HCT116 (cell line): ENCODE data around the gene KCNK5. TPM values are rescaled to one million over a fixed set of nuclear protein-coding genes. Genes with fewer than 3 reads are reported as not detected.

ENCODE experiments used
- ATAC-seq: fragments of 200-7000 bp; cut with Tn5 transposase; 2 replicates; pipeline ENCODE4 v1.9.1; 2020; ENCODE audit warnings: mild to moderate bottlenecking, moderate library complexity
- BruUV-seq: library from RNA; stranded (reverse); fragments of 400-500 nt; replicated peaks from 2 replicates; lab custom pipeline; 2021; lab: Mats Ljungman, UMichigan
- CTCF ChIA-PET: fragments of 300-600 bp; sonication (Branson Sonifier 250); formaldehyde crosslinking; loops from one replicate; lab custom pipeline; 2021; ENCODE audit warnings: antibody characterized with exemption; lab: Charles Lee
- POLR2A ChIA-PET: fragments of 300-600, 350-600 bp; sonication (Branson Sonifier 250); formaldehyde crosslinking; loops from one replicate; lab custom pipeline; 2021; ENCODE audit warnings: antibody characterized with exemption; lab: Charles Lee
- RAD21 ChIA-PET, 2 experiments: fragments of 300-600 bp; sonication (Branson Sonifier 250); formaldehyde crosslinking; loops; one replicate each; lab custom pipeline; 2023; ENCODE audit warnings: low total read pairs in 2 of 2; ENCODE audit not compliant: uncharacterized antibody in 2 of 2, unreplicated experiment in 2 of 2, low non-redundant PET in 1 of 2; lab: Charles Lee
- DNase-seq: peaks from one replicate; pipeline ENCODE4 v3.0.0-alpha.2; 2010; ENCODE audit warnings: low read depth, low spot score
- H2AFZ ChIP-seq: fragments of 200-600 bp; shearing (Covaris generic), sonication (generic); 2 replicates; pipeline ENCODE4 v1.6.1; 2017; ENCODE audit warnings: low read depth, mixed run types, mixed read lengths, antibody characterized with exemption, low read length; ENCODE audit not compliant: poor library complexity, severe bottlenecking
- H3K27ac ChIP-seq: 2 replicates; pipeline ENCODE4 v1.5.1; 2012; ENCODE audit warnings: low read depth, low read length
- H3K27me3 ChIP-seq: fragments of 200-600 bp; sonication (generic); 2 replicates; pipeline ENCODE4 v1.6.1; 2016; ENCODE audit warnings: mixed run types, low read length, mixed read lengths; ENCODE audit not compliant: insufficient read depth
- H3K36me3 ChIP-seq, 2 experiments: fragments of 200-500 bp in 1 of 2; fragments of 200-600 bp in 1 of 2; sonication (Bioruptor generic) in 1 of 2; sonication (generic) in 1 of 2; 2 replicates each; pipeline versions ENCODE4 v1.5.1 to v1.6.1; 2014 to 2016; ENCODE audit warnings: low read length in 2 of 2, inconsistent platforms in 1 of 2, mixed read lengths in 1 of 2, mixed run types in 1 of 2; ENCODE audit not compliant: insufficient read depth in 2 of 2, control insufficient read depth in 1 of 2
- H3K4me1 ChIP-seq, 2 experiments: fragments of 200-600 bp in 1 of 2; sonication (generic) in 1 of 2; 2 replicates each; pipeline versions ENCODE4 v1.5.1 to v1.6.1; 2012 to 2017; ENCODE audit warnings: low read length in 2 of 2, inconsistent platforms in 1 of 2, mild to moderate bottlenecking in 1 of 2, mixed read lengths in 1 of 2, mixed run types in 1 of 2, moderate library complexity in 1 of 2; ENCODE audit not compliant: insufficient read depth in 2 of 2, control insufficient read depth in 1 of 2
- H3K4me2 ChIP-seq: fragments of 200-600 bp; sonication (generic); 2 replicates; pipeline ENCODE4 v1.6.1; 2017; ENCODE audit warnings: mixed run types, low read length, mixed read lengths
- H3K4me3 ChIP-seq, 2 experiments: fragments of 200-600 bp in 1 of 2; sonication (generic) in 1 of 2; replicated peaks in 1 of 2; 2 replicates each; pipeline ENCODE4 v1.5.1; 2011 to 2016; ENCODE audit warnings: low read length in 2 of 2, control low read depth in 1 of 2, low read depth in 1 of 2, mild to moderate bottlenecking in 1 of 2, mixed read lengths in 1 of 2, mixed run types in 1 of 2
- H3K79me2 ChIP-seq: fragments of 200-600 bp; sonication (generic); 2 replicates; pipeline ENCODE4 v1.6.1; 2017; ENCODE audit warnings: mild to moderate bottlenecking, mixed run types, low read length, moderate library complexity, mixed read lengths; ENCODE audit not compliant: insufficient read depth
- H3K9ac ChIP-seq: fragments of 200-600 bp; sonication (generic); 2 replicates; pipeline ENCODE4 v1.6.1; 2016; ENCODE audit warnings: low read length, mixed read lengths
- H3K9me2 ChIP-seq: fragments of 200-600 bp; sonication (generic), shearing (Covaris generic); 2 replicates; pipeline ENCODE4 v1.6.1; 2017; ENCODE audit warnings: mixed run types, mild to moderate bottlenecking, moderate library complexity; ENCODE audit not compliant: insufficient read depth
- H3K9me3 ChIP-seq, 2 experiments: fragments of 200-500 bp in 1 of 2; fragments of 200-600 bp in 1 of 2; sonication (Bioruptor generic) in 1 of 2; sonication (generic) in 1 of 2; 2 replicates each; pipeline ENCODE4 v1.6.1; 2014 to 2017; ENCODE audit warnings: low read length in 2 of 2, mixed read lengths in 2 of 2, inconsistent platforms in 1 of 2, low read depth in 1 of 2, mild to moderate bottlenecking in 1 of 2, mixed run types in 1 of 2, moderate library complexity in 1 of 2; ENCODE audit not compliant: control insufficient read depth in 1 of 2, insufficient read depth in 1 of 2
- H4K20me1 ChIP-seq: fragments of 200-600 bp; sonication (generic), shearing (Covaris generic); 2 replicates; pipeline ENCODE4 v1.6.1; 2017; ENCODE audit warnings: mixed run types, mild to moderate bottlenecking, moderate library complexity; ENCODE audit not compliant: insufficient read depth
- EGR1 ChIP-seq: IDR thresholded peaks from 2 replicates; pipeline ENCODE4 v1.6.1; 2012; ENCODE audit warnings: low read depth
- FOSL1 ChIP-seq: IDR thresholded peaks from 2 replicates; pipeline ENCODE4 v1.6.1; 2012; ENCODE audit warnings: low read depth
- JUND ChIP-seq: IDR thresholded peaks from 2 replicates; pipeline ENCODE4 v1.6.1; 2012
- POLR2AphosphoS5 ChIP-seq: IDR thresholded peaks from 2 replicates; pipeline ENCODE4 v1.6.1; 2011; ENCODE audit warnings: mild to moderate bottlenecking, low read depth, low read length, moderate library complexity
- SRF ChIP-seq: IDR thresholded peaks from 2 replicates; pipeline ENCODE4 v1.6.1; 2012; ENCODE audit warnings: low read depth
- TCF7L2 ChIP-seq: IDR thresholded peaks from 2 replicates; pipeline ENCODE4 v1.7.0; 2011; ENCODE audit warnings: borderline replicate concordance, inconsistent platforms; ENCODE audit not compliant: insufficient read depth, insufficient read length; ENCODE audit errors: extremely low read depth
- ZNF274 ChIP-seq: fragments of 200-500 bp; sonication (Bioruptor generic); IDR thresholded peaks from 2 replicates; pipeline ENCODE4 v1.6.1; 2014; ENCODE audit warnings: mild to moderate bottlenecking, low read depth, low read length, inconsistent platforms
- intact Hi-C: fragments of 100-400 bp; cut with micrococcal nuclease; formaldehyde crosslinking; loops from 2 replicates; pipeline ENCODE4 v1.10.0; 2022
- total RNA-seq: library from RNA; stranded (reverse); gene quantifications from one replicate; pipeline ENCODE4 v1.2.1, GENCODE V29; 2021; ENCODE audit not compliant: unreplicated experiment
- TF ChIP-seq, protein P1 (sequence below): IDR thresholded peaks from 2 replicates; pipeline ENCODE4 v1.6.1; 2012; ENCODE audit warnings: low read depth
- TF ChIP-seq, protein P2 (sequence below), 3 experiments: fragments of 200-600 bp in 1 of 3; sonication (generic) in 1 of 3; IDR thresholded peaks in 2 of 3; conservative IDR thresholded peaks in 1 of 3; 2 replicates each; pipeline ENCODE4 v1.5.1; 2012 to 2017; ENCODE audit warnings: low read depth in 2 of 3, low read length in 2 of 3, antibody characterized with exemption in 1 of 3, borderline replicate concordance in 1 of 3, control low read depth in 1 of 3, mild to moderate bottlenecking in 1 of 3, mixed read lengths in 1 of 3, mixed run types in 1 of 3, moderate library complexity in 1 of 3; ENCODE audit not compliant: insufficient read depth in 1 of 3

The KCNK5 gene
- total RNA-seq, 1 experiment from 2014 or later = 9.5 TPM

DNA sequence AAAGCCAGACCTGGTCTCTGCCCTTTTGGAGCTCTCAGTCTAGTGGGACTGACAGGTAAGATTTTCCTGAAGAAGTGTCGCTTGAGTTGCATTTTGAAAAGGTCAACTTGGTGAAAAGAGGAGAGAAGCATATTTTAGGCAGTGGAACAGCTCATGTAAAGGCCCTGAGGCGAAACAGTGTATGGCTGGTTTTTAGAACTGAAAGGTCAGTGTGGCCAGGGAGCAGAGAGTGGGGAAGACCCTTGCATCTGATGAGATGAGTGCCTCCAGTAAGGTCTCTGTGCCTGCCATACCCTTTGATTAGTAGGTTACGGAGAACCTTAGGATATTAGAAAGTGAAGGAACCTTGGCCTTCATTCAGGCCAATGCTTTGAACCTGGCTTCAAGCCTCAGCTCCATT, 58.4 kb downstream of the KCNK5 start:
- no peak for DNase-seq
- intact Hi-C loops = no loop called here
- H4K20me1 ChIP-seq = no peaks in the 10 kb centered on the region
- no TSS peak for BruUV-seq
- TF ChIP-seq POLR2AphosphoS5 (no peak), FOSL1 (no peak)
- H3K4me2 ChIP-seq = no peak overlapping the region
- no peaks in the 10 kb centered on the region for H3K4me1 ChIP-seq
- H3K79me2 ChIP-seq = no peaks in the 10 kb centered on the region
- H3K36me3 ChIP-seq = no peaks in the 10 kb centered on the region
- H3K9ac ChIP-seq = no peak overlapping the region
- no peak overlapping the region for H3K27ac ChIP-seq
- ATAC-seq = no peak
- no peaks in the 10 kb centered on the region for H3K9me2 ChIP-seq
- H2AFZ ChIP-seq = no peak overlapping the region
- ChIA-PET RAD21 (no interaction called here), POLR2A (no interaction called here), CTCF (interaction anchor here (8.6 kb wide), 1 partner anchor 132 kb away, joined by 123 read pairs; no protein-coding TSS in a partner anchor)
- H3K27me3 ChIP-seq = no peaks in the 10 kb centered on the region
- no peak overlapping the region for H3K4me3 ChIP-seq
- peaks cover 0 to 6% of the 10 kb centered on the region in 2 experiments; a peak in 2 of 4 replicates for H3K9me3 ChIP-seq

DNA sequence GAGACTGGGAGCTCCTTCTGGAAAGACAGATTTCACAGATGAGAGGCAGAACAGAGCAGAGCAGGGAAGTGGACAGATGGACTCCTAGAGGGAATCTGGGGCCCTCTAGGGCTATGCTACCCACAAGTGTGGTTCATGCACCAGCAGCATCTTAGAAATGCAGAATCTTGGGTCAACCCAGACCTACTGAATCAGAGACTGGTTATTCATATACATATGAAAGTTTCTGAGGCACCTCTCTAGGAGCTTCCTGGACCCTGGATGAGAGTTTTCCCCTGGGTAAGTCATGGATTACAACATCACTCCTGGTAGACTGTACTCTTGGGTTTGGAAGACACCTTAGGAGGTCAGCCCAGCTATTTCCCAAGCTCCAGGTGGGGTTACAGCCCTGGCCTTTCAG, 58.9 kb downstream of the KCNK5 start:
- no peaks in the 10 kb centered on the region for H3K4me1 ChIP-seq
- H3K9ac ChIP-seq = no peak overlapping the region
- ChIA-PET POLR2A (no interaction called here), CTCF (interaction anchor here (8.6 kb wide), 1 partner anchor 132 kb away, joined by 123 read pairs; no protein-coding TSS in a partner anchor), RAD21 (no interaction called here)
- no peaks in the 10 kb centered on the region for H4K20me1 ChIP-seq
- H3K4me2 ChIP-seq = no peak overlapping the region
- no peak for DNase-seq
- no peaks in the 10 kb centered on the region for H3K36me3 ChIP-seq
- no peak for ATAC-seq
- H3K79me2 ChIP-seq = no peaks in the 10 kb centered on the region
- BruUV-seq = no TSS peak
- no peaks in the 10 kb centered on the region for H3K27me3 ChIP-seq
- intact Hi-C loops = no loop called here
- TF ChIP-seq, protein P1, sequence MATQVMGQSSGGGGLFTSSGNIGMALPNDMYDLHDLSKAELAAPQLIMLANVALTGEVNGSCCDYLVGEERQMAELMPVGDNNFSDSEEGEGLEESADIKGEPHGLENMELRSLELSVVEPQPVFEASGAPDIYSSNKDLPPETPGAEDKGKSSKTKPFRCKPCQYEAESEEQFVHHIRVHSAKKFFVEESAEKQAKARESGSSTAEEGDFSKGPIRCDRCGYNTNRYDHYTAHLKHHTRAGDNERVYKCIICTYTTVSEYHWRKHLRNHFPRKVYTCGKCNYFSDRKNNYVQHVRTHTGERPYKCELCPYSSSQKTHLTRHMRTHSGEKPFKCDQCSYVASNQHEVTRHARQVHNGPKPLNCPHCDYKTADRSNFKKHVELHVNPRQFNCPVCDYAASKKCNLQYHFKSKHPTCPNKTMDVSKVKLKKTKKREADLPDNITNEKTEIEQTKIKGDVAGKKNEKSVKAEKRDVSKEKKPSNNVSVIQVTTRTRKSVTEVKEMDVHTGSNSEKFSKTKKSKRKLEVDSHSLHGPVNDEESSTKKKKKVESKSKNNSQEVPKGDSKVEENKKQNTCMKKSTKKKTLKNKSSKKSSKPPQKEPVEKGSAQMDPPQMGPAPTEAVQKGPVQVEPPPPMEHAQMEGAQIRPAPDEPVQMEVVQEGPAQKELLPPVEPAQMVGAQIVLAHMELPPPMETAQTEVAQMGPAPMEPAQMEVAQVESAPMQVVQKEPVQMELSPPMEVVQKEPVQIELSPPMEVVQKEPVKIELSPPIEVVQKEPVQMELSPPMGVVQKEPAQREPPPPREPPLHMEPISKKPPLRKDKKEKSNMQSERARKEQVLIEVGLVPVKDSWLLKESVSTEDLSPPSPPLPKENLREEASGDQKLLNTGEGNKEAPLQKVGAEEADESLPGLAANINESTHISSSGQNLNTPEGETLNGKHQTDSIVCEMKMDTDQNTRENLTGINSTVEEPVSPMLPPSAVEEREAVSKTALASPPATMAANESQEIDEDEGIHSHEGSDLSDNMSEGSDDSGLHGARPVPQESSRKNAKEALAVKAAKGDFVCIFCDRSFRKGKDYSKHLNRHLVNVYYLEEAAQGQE = no peak
- no peak for TF ChIP-seq SRF
- no peak for TF ChIP-seq ZNF274
- TF ChIP-seq, protein P2, sequence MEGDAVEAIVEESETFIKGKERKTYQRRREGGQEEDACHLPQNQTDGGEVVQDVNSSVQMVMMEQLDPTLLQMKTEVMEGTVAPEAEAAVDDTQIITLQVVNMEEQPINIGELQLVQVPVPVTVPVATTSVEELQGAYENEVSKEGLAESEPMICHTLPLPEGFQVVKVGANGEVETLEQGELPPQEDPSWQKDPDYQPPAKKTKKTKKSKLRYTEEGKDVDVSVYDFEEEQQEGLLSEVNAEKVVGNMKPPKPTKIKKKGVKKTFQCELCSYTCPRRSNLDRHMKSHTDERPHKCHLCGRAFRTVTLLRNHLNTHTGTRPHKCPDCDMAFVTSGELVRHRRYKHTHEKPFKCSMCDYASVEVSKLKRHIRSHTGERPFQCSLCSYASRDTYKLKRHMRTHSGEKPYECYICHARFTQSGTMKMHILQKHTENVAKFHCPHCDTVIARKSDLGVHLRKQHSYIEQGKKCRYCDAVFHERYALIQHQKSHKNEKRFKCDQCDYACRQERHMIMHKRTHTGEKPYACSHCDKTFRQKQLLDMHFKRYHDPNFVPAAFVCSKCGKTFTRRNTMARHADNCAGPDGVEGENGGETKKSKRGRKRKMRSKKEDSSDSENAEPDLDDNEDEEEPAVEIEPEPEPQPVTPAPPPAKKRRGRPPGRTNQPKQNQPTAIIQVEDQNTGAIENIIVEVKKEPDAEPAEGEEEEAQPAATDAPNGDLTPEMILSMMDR (IDR thresholded peaks at IDR 0.05 in 2 of 3, conservative IDR thresholded peaks at IDR 0.05 in 1 of 3; ENCODE audit: borderline replicate concordance in 1 of 3, insufficient read depth in 1 of 3, low read depth in 2 of 3, low read length in 2 of 3) = no peak
- no peak for TF ChIP-seq POLR2AphosphoS5
- TF ChIP-seq JUND = no peak
- TF ChIP-seq EGR1 = no peak
- no peak for TF ChIP-seq TCF7L2
- no peaks in the 10 kb centered on the region for H3K9me2 ChIP-seq
- H3K27ac ChIP-seq = no peak overlapping the region
- H2AFZ ChIP-seq = no peak overlapping the region
- peaks cover 0 to 6% of the 10 kb centered on the region in 2 experiments; a peak in 2 of 4 replicates for H3K9me3 ChIP-seq
- H3K4me3 ChIP-seq = no peak overlapping the region
